GM19193 (cell line): Measurements from ENCODE around the gene GADD45GIP1.

Experiments used
- POLR2A ChIP-seq: IDR thresholded peaks from 4 replicates; pipeline ENCODE4 v1.6.1; 2011; ENCODE audit not compliant: insufficient read depth, insufficient read length; ENCODE audit errors: extremely low read depth

Gene GADD45GIP1

GRCh38 chr19:12913851-12914690 lies 43.0 kb downstream of the GADD45GIP1 start:
- no peak for TF ChIP-seq POLR2A

GRCh38 chr19:12913011-12913561 lies 43.9 kb downstream of the GADD45GIP1 start:
- no peak for TF ChIP-seq POLR2A

DNA sequence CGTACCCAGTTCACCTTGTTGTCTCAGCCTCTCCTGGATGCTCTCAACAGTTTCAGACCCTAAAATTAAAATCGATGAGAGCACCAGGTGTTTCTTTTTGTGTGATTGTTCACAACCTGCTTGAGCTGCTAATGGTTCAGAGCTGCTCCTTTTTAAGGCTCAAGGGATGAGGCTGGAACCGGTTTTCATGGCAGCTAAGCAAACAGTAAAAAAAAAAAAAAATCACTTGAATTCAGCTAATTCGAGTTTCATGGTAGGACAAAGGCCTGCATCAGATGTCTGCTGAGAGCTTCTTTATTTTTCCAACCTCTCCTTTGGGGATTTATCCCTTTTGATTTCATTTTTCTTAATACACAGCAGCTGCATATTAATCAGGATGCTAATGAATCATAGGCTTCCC lies 44.5 kb downstream of the GADD45GIP1 start:
- no peak for TF ChIP-seq POLR2A

DNA sequence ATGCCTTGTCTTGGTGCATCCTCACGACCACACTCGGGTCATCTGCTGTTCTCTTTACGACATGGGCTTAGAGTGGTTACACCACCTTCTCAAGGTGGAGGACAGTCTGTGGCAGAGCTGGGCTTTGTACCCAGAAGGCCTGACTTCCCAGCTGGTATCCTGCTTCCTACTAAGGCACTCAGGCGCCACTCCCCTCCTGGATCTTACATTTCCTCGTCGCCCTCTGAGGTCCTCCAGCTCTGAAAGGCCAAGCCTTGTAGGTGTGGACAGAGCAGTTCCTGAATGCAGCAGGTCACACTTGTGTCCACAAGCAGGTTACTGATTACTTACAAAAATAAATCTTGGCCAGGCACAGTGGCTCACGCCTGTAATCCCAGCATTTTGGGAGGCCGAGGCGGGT lies 49.9 kb downstream of the GADD45GIP1 start:
- TF ChIP-seq POLR2A, result no peak
